ENCODE measurements around the gene IMP4.

The IMP4 gene

DNA sequence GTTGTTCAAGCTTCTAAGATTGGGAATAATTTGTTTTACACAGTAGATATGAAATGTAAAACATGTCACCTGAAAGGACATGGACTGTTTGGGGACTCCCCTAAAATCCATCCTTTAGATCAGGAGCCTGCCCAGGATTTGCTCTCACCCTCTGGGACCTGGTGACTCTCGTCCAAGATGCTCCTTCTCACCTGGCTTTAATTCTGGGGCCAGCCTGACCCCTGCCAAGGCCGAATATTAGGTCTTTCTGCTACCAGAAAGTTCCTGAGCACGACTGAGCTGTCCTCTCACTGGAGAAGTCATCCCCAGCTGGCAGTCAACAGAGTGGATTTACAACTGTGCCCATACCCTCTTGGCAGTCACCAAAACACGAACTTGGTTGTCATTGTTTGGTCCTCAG is 38.4 kb downstream of the IMP4 start:
- Histone ChIP-seq H3K4me3 (ENCODE audit: low read depth in 1 of 2, low read length in 2 of 2) (no peak overlapping the region), H3K4me1 (ENCODE audit: insufficient read depth, low read length) (no peaks in the 10 kb centered on the region), H3K27me3 (ENCODE audit: control insufficient read depth in 1 of 2, insufficient read depth in 2 of 2, low read length in 2 of 2) (no peaks in the 10 kb centered on the region), H3K9ac (ENCODE audit: low read length) (no peak overlapping the region), H3K36me3 (ENCODE audit: insufficient read depth, low read length) (peaks cover 5% of the 10 kb centered on the region), H3K27ac (ENCODE audit: low read depth, low read length) (no peak overlapping the region), H3K9me3 (ENCODE audit: low read length) (no peaks in the 10 kb centered on the region)

DNA sequence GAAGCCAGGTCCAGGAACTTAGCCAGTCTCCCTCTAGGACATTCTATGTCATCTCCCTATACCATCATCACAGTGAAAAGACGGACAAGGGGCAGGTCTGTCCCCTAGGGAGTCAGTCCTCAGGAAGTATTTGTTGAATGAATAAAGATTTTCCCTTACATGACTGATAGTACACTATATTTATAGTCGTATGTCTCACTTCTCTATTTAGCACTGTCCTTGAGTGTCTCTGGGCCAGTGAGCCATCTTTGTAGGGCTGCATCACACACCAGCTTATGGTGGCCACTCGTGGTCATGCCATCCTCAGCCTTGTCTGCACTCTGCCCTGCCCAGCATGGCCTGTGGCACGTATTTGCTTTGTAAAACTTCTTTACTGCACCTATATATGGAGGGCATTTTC is 38.9 kb downstream of the IMP4 start:
- Histone ChIP-seq H3K27ac (ENCODE audit: low read depth, low read length) (no peak overlapping the region), H3K4me1 (ENCODE audit: insufficient read depth, low read length) (peaks cover 5% of the 10 kb centered on the region), H3K27me3 (ENCODE audit: control insufficient read depth in 1 of 2, insufficient read depth in 2 of 2, low read length in 2 of 2) (no peaks in the 10 kb centered on the region), H3K9me3 (ENCODE audit: low read length) (no peaks in the 10 kb centered on the region), H3K9ac (ENCODE audit: low read length) (no peak overlapping the region), H3K4me3 (ENCODE audit: low read depth in 1 of 2, low read length in 2 of 2) (no peak overlapping the region), H3K36me3 (ENCODE audit: insufficient read depth, low read length) (peaks cover 5% of the 10 kb centered on the region)

DNA sequence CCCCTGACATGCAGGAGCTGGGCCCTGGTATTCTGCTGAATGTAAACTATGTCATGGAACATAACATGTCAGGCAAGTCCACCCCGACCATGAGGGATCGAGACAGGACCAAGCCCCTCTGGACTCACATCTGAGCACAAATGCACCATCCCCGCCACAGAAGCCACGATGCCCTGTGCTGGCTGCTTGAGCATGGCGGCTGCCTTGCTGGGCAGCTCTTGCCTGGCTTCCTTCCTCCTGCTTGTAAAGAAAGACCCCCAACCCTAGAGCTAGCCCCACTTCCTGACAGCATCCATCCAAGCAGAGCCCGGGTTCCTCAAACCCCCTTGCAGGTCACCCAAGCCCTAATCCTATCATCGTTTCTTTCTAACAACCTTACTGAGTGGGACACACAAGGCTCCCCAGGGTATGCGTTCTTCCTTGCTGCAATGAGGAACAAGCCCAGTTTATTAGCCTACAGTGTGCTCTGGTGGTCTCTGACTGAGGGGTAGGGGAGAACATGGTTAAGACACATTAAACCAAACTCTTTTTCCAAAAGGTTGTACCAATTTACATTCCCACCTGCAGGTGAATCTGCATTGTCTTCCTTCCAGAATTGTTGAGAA is 39.7 kb downstream of the IMP4 start:
- H3K27me3 ChIP-seq (ENCODE audit: control insufficient read depth in 1 of 2, insufficient read depth in 2 of 2, low read length in 2 of 2), result no peaks in the 10 kb centered on the region
- H3K9ac ChIP-seq (ENCODE audit: low read length), result no peak overlapping the region
- H3K4me1 ChIP-seq (ENCODE audit: insufficient read depth, low read length), result peaks cover 7% of the 10 kb centered on the region
- no peaks in the 10 kb centered on the region for H3K9me3 ChIP-seq (ENCODE audit: low read length)
- H3K36me3 ChIP-seq (ENCODE audit: insufficient read depth, low read length), result peaks cover 5% of the 10 kb centered on the region
- H3K4me3 ChIP-seq (ENCODE audit: low read depth in 1 of 2, low read length in 2 of 2), result no peak overlapping the region
- no peak overlapping the region for H3K27ac ChIP-seq (ENCODE audit: low read depth, low read length)

DNA sequence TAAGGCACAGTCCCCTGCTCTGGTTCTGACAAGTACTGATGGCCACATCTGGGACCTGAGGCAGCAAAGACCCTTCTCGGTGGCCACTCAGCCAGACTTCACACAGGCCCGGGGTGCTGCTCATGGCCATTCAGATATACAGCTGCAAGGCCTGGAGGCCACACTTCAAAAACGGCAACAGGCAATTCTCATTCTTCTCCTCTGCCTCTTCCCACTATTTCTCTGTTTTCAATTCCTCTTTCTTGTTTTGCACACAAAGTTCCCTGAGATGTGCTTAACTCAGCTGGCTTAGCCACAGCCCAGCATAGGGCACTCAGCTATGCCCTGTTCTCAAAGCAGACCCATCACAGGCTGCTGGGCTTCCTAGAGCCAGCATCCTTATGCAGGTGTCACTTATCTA is 43.0 kb downstream of the IMP4 start:
- Histone ChIP-seq H3K4me3 (ENCODE audit: low read depth in 1 of 2, low read length in 2 of 2) (no peak overlapping the region), H3K4me1 (ENCODE audit: insufficient read depth, low read length) (peaks cover 16% of the 10 kb centered on the region), H3K9ac (ENCODE audit: low read length) (no peak overlapping the region), H3K36me3 (ENCODE audit: insufficient read depth, low read length) (peaks cover 5% of the 10 kb centered on the region), H3K27me3 (ENCODE audit: control insufficient read depth in 1 of 2, insufficient read depth in 2 of 2, low read length in 2 of 2) (no peaks in the 10 kb centered on the region), H3K9me3 (ENCODE audit: low read length) (no peaks in the 10 kb centered on the region), H3K27ac (ENCODE audit: low read depth, low read length) (no peak overlapping the region)

DNA sequence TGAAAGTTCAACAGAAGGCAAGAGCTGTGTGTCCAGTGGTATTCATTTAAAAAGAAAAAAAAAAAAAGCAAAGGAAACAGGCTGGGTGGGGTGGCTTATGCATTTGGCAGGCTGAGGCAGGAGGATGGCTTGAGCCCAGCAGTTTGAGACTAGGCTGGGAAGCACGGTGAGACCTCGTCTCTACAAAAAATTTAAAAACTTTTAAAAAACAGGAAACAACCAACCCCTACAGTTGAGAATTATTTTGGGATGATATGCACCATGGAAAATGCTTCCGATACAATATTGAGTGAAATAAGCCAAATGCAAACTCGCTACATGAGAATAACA is 44.3 kb downstream of the IMP4 start:
- peaks cover 5% of the 10 kb centered on the region for H3K36me3 ChIP-seq (ENCODE audit: insufficient read depth, low read length)
- no peaks in the 10 kb centered on the region for H3K27me3 ChIP-seq (ENCODE audit: control insufficient read depth in 1 of 2, insufficient read depth in 2 of 2, low read length in 2 of 2)
- no peaks in the 10 kb centered on the region for H3K9me3 ChIP-seq (ENCODE audit: low read length)
- H3K9ac ChIP-seq (ENCODE audit: low read length), result no peak overlapping the region
- no peak overlapping the region for H3K4me3 ChIP-seq (ENCODE audit: low read depth in 1 of 2, low read length in 2 of 2)
- peak overlapping the region; percentile 12 for H3K27ac ChIP-seq (ENCODE audit: low read depth, low read length)
- peaks cover 21% of the 10 kb centered on the region for H3K4me1 ChIP-seq (ENCODE audit: insufficient read depth, low read length)

DNA sequence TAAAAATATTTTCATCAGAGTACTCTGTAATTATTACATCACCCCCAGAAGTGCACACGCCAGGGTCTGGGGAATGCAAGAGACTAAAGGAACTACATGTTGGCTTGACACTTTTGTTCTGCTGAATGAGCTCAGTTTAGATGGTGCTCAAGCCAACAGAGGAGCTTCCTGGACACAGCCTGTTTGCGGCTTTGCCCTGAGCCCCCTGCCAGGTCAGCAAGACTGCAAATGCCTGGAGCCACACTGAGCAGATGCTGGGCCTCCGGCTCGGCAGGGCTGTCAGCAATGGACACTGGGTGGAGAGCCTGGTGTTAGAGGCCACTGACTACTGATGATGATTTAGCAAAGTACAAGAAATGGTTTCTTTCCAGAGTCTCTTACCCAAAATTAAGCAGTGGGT is 45.1 kb downstream of the IMP4 start:
- H3K4me1 ChIP-seq (ENCODE audit: insufficient read depth, low read length), result peaks cover 25% of the 10 kb centered on the region
- no peaks in the 10 kb centered on the region for H3K36me3 ChIP-seq (ENCODE audit: insufficient read depth, low read length)
- no peak overlapping the region for H3K9ac ChIP-seq (ENCODE audit: low read length)
- no peaks in the 10 kb centered on the region for H3K27me3 ChIP-seq (ENCODE audit: control insufficient read depth in 1 of 2, insufficient read depth in 2 of 2, low read length in 2 of 2)
- H3K4me3 ChIP-seq (ENCODE audit: low read depth in 1 of 2, low read length in 2 of 2), result no peak overlapping the region
- peak overlapping the region; percentile 12 for H3K27ac ChIP-seq (ENCODE audit: low read depth, low read length)
- no peaks in the 10 kb centered on the region for H3K9me3 ChIP-seq (ENCODE audit: low read length)

DNA sequence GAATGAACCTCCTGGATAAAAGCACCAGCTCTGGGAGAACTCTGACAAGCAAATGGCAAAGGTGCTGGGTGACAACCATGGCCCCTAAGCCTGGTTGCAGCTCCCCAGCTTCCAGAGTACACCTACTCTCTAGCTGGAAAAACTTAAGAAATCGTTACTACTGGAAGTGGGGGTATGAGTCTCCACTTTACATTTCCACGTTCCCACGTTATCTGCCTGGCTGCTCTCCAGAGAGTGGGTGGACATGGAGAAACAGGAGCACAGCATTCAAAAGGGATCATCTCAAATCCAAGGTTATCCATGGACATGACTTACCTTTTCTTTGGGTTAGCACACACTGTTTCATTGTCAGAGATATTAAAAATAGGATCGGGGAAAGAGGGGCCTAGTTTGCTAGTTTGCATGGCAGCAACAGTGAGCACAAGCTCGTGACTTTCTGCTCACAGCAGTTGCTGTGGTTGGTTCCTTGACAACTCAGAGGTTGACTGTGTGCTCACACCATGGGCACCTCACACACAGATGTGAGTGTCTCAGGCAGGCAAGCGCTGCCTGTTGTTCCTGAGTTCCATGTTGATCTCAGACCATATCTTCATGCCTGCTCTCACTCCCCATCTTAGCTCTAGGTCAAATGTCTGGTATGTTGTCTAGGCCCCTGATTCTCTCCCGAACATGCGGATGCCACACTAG is 45.7 kb downstream of the IMP4 start:
- Histone ChIP-seq H3K4me3 (ENCODE audit: low read depth in 1 of 2, low read length in 2 of 2) (no peak overlapping the region), H3K9me3 (ENCODE audit: low read length) (no peaks in the 10 kb centered on the region), H3K36me3 (ENCODE audit: insufficient read depth, low read length) (no peaks in the 10 kb centered on the region), H3K9ac (ENCODE audit: low read length) (no peak overlapping the region), H3K27me3 (ENCODE audit: control insufficient read depth in 1 of 2, insufficient read depth in 2 of 2, low read length in 2 of 2) (no peaks in the 10 kb centered on the region), H3K27ac (ENCODE audit: low read depth, low read length) (no peak overlapping the region), H3K4me1 (ENCODE audit: insufficient read depth, low read length) (peaks cover 25% of the 10 kb centered on the region)

DNA sequence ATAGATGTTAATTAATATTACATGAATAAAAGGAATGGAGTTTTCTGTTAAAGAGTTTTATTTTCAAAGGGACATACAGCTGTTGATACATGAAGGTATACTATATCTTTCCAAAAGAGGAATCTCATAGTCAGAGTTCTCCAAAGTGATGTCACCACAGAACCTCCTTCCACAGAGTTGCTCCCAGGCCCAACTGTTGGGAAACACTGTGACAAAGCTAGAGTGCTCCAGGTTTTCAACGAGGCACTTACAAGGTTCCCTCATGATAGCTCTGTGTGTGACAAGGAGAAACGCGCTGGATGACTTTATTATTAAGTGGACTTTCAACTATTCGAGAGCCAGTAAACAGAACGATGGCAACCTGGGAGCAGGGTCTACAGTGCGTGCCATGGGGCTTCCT is 46.7 kb downstream of the IMP4 start:
- Histone ChIP-seq H3K36me3 (ENCODE audit: insufficient read depth, low read length) (no peaks in the 10 kb centered on the region), H3K4me3 (ENCODE audit: low read depth in 1 of 2, low read length in 2 of 2) (no peak overlapping the region), H3K9me3 (ENCODE audit: low read length) (no peaks in the 10 kb centered on the region), H3K4me1 (ENCODE audit: insufficient read depth, low read length) (peaks cover 25% of the 10 kb centered on the region), H3K27ac (ENCODE audit: low read depth, low read length) (no peak overlapping the region), H3K9ac (ENCODE audit: low read length) (no peak overlapping the region), H3K27me3 (ENCODE audit: control insufficient read depth in 1 of 2, insufficient read depth in 2 of 2, low read length in 2 of 2) (no peaks in the 10 kb centered on the region)

DNA sequence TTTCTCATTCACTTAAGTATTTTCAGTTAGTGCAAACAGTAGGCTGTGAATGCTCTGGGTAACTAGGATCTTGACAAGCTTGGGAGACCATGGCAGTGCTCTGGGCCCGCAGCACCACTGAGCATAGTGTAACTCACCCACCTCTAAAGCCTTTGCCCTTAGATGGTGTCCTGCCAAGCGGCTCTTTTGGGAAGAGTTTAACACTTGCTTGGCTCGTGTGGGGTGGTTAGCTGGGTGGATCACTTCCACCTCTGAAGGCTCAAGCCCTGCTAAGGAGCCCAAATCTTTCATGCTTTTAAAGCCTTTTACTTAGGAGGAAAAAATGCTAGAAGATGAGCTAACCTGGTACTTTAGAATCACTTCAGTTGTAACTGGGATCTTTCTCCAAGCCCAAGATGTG is 47.1 kb downstream of the IMP4 start:
- no peak overlapping the region for H3K27ac ChIP-seq (ENCODE audit: low read depth, low read length)
- no peaks in the 10 kb centered on the region for H3K27me3 ChIP-seq (ENCODE audit: control insufficient read depth in 1 of 2, insufficient read depth in 2 of 2, low read length in 2 of 2)
- no peaks in the 10 kb centered on the region for H3K9me3 ChIP-seq (ENCODE audit: low read length)
- H3K4me3 ChIP-seq (ENCODE audit: low read depth in 1 of 2, low read length in 2 of 2), result no peak overlapping the region
- no peak overlapping the region for H3K9ac ChIP-seq (ENCODE audit: low read length)
- no peaks in the 10 kb centered on the region for H3K36me3 ChIP-seq (ENCODE audit: insufficient read depth, low read length)
- H3K4me1 ChIP-seq (ENCODE audit: insufficient read depth, low read length), result peaks cover 25% of the 10 kb centered on the region

DNA sequence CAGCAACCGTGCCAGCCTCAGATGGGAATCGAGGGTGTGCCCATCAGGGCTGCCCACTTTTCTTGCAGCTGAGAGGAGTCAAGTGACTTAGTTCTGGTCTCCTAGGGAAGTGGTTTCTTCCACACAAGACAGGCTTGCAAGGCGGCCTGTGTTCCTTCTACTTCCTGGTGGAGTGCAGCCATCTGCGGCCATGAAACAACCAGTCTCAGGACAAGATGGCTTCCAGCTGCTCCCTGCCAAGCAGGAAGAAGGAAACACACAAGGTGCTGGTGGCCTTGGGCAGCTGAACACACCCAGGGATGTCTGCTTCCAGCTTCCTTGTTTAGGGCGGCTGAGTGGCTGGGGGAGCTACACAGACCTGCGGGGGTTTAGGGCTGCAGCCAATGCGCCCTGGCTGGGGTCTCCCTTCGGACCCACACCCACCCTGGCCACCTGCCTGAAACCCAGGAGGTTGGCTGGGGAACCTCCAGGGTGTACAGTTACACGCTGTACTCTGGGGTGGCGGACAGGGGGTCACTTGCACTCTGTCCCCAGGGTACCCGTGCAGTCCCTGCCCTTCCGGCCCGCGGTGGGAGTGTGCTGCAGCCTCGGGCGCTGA is 47.9 kb downstream of the IMP4 start:
- H3K4me3 ChIP-seq (ENCODE audit: low read depth in 1 of 2, low read length in 2 of 2), result peak overlapping the region in 1 of 2 donors; percentile 83
- no peaks in the 10 kb centered on the region for H3K36me3 ChIP-seq (ENCODE audit: insufficient read depth, low read length)
- H3K9me3 ChIP-seq (ENCODE audit: low read length), result no peaks in the 10 kb centered on the region
- H3K27me3 ChIP-seq (ENCODE audit: control insufficient read depth in 1 of 2, insufficient read depth in 2 of 2, low read length in 2 of 2), result no peaks in the 10 kb centered on the region
- no peak overlapping the region for H3K9ac ChIP-seq (ENCODE audit: low read length)
- H3K4me1 ChIP-seq (ENCODE audit: insufficient read depth, low read length), result peaks cover 25% of the 10 kb centered on the region
- peak overlapping the region; percentile 67 for H3K27ac ChIP-seq (ENCODE audit: low read depth, low read length)

DNA sequence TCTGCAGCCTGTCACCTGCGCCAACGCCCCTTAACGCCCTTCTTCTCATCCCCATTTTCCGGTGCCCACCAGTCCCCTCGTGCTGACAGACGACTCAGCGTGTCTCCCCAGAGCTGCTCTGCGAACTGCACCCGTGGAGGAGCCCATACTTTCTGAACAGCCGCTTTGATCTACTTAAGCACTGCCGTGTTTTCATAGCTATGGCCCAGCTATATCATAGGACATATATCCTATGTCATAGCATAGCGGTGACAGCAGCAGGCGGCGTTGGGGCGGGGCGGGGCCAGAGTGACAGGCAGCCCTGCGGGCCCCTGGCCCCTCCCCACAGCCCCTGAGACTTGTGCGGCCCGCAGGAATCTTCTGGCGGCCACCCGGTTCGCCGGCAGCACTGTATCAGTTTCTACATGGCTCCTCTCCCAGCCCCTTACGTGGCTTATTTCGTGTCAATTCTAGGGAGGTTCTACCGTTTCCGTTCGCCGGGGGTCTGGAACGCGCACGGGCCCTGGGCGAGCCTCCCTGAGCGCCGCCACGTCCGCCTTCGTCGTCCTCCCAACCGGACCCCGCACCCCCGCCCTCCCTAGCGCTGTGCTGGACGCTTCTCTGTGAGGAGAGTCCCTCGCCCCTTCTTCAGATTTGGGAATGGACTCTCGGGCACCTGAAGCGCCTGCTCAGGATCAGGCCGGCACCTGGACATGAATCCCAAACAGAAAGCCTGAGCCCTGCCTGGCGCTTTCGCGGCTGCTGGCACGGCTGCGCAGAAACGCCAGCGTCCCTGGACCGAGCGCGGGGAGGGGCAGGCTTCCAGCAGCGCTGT is 48.6 kb downstream of the IMP4 start:
- H3K27me3 ChIP-seq (ENCODE audit: control insufficient read depth in 1 of 2, insufficient read depth in 2 of 2, low read length in 2 of 2), result no peaks in the 10 kb centered on the region
- H3K36me3 ChIP-seq (ENCODE audit: insufficient read depth, low read length), result no peaks in the 10 kb centered on the region
- H3K27ac ChIP-seq (ENCODE audit: low read depth, low read length), result peak overlapping the region; percentile 67
- H3K9ac ChIP-seq (ENCODE audit: low read length), result peak overlapping the region; percentile 21
- no peaks in the 10 kb centered on the region for H3K9me3 ChIP-seq (ENCODE audit: low read length)
- H3K4me3 ChIP-seq (ENCODE audit: low read depth in 1 of 2, low read length in 2 of 2), result peak overlapping the region; percentile 60 to 83
- H3K4me1 ChIP-seq (ENCODE audit: insufficient read depth, low read length), result peaks cover 24% of the 10 kb centered on the region

All from muscle layer of colon (tissue), 2 donors.